ENCODE results near the gene KLHL3.

The KLHL3 gene

GRCh38 chr5:137589185-137589584 lies 146.7 kb downstream of the KLHL3 start:
- no peak for TF ChIP-seq CTCF (IDR thresholded peaks at IDR 0.05; ENCODE audit: poor library complexity, severe bottlenecking)
- no peak overlapping the region for H3K27ac ChIP-seq (ENCODE audit: poor library complexity, severe bottlenecking)
- H3K4me3 ChIP-seq (ENCODE audit: severe bottlenecking): no peak overlapping the region
- peaks cover 20% of the 10 kb centered on the region for H3K27me3 ChIP-seq (ENCODE audit: insufficient read depth, poor library complexity, severe bottlenecking)
- H3K4me1 ChIP-seq (ENCODE audit: insufficient read depth, poor library complexity, severe bottlenecking): no peaks in the 10 kb centered on the region
- no peak for ATAC-seq (ENCODE audit: low read depth)
- DNase-seq (ENCODE audit: low spot score): no peak
- H3K36me3 ChIP-seq (ENCODE audit: low read depth): no peaks in the 10 kb centered on the region
- no peaks in the 10 kb centered on the region for H3K9me3 ChIP-seq (ENCODE audit: severe bottlenecking)

DNA sequence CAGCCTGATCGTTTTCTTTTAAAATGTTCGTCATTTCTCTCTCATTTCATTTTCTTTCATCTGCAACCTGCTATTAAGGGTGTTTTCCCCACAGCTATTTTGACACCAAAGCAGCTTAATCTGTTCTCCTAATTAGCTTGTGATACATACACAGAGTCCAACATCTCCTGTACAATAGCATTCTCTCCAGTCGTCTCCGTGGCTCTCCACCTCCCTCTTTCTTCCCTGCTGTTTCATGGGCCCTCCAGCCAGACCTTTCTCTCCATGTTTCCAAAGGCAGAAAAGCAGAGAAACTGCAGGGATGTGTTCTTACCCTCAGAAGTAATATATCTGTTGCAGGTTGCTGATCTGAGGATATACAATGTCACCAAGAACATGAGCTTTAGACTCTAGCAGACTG lies 148.0 kb downstream of the KLHL3 start:
- ATAC-seq (ENCODE audit: low read depth): no peak
- no peak overlapping the region for H3K27ac ChIP-seq (ENCODE audit: poor library complexity, severe bottlenecking)
- DNase-seq (ENCODE audit: low spot score): no peak
- TF ChIP-seq CTCF (IDR thresholded peaks at IDR 0.05; ENCODE audit: poor library complexity, severe bottlenecking): no peak
- H3K4me1 ChIP-seq (ENCODE audit: insufficient read depth, poor library complexity, severe bottlenecking): no peaks in the 10 kb centered on the region
- no peaks in the 10 kb centered on the region for H3K36me3 ChIP-seq (ENCODE audit: low read depth)
- no peak overlapping the region for H3K4me3 ChIP-seq (ENCODE audit: severe bottlenecking)
- H3K27me3 ChIP-seq (ENCODE audit: insufficient read depth, poor library complexity, severe bottlenecking): peaks cover 12% of the 10 kb centered on the region
- H3K9me3 ChIP-seq (ENCODE audit: severe bottlenecking): no peaks in the 10 kb centered on the region

DNA sequence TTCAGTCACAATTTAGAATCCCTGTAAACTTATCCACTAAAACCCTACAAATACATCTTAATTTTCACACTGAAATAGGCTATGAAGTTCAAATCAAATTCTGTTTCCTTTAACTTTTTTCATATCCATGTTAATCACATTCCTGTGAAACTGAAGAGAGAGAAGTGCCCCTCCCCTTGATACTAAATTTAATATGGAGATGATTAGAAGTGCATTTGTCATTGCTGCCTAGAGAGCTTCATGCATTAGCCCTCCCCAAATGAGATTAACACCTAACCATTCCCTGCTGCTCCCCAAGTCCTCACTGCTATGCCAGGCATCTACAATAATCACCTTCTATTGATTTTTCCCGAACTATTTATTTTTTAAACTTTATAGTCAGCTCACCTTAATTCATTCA lies 151.6 kb downstream of the KLHL3 start:
- no peak overlapping the region for H3K27ac ChIP-seq (ENCODE audit: poor library complexity, severe bottlenecking)
- no peaks in the 10 kb centered on the region for H3K9me3 ChIP-seq (ENCODE audit: severe bottlenecking)
- TF ChIP-seq CTCF (IDR thresholded peaks at IDR 0.05; ENCODE audit: poor library complexity, severe bottlenecking): no peak
- H3K4me3 ChIP-seq (ENCODE audit: severe bottlenecking): no peak overlapping the region
- no peaks in the 10 kb centered on the region for H3K4me1 ChIP-seq (ENCODE audit: insufficient read depth, poor library complexity, severe bottlenecking)
- no peaks in the 10 kb centered on the region for H3K36me3 ChIP-seq (ENCODE audit: low read depth)
- H3K27me3 ChIP-seq (ENCODE audit: insufficient read depth, poor library complexity, severe bottlenecking): no peaks in the 10 kb centered on the region
- DNase-seq (ENCODE audit: low spot score) (no peak), ATAC-seq (ENCODE audit: low read depth) (no peak)

- H3K27ac ChIP-seq (ENCODE audit: poor library complexity, severe bottlenecking): no peak overlapping the region
- no peak for DNase-seq (ENCODE audit: low spot score)
- TF ChIP-seq CTCF (IDR thresholded peaks at IDR 0.05; ENCODE audit: poor library complexity, severe bottlenecking): no peak
Measured at GRCh38 chr5:137583129-137583528, 152.8 kb downstream of the KLHL3 start.

DNA sequence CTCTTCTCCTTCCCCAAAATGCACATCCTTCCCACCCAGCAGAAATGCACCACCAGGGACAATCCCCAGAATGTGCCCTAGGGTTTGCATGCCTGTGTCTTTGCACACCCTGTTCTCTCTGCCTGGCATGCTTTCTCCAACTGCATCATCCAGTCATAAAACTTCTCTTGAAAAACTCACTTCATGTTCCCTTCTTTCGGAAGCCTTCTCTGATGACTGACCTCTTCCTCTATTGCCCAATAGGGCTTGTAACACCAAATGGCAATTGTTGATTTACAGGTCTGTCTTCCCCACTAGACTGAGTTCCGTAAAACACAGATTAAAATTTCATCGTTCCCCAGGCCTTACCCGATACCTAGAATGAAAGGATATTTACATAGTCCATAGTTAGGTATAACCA lies 153.7 kb downstream of the KLHL3 start:
- Histone ChIP-seq H3K4me3 (ENCODE audit: severe bottlenecking) (no peak overlapping the region), H3K27me3 (ENCODE audit: insufficient read depth, poor library complexity, severe bottlenecking) (no peaks in the 10 kb centered on the region), H3K9me3 (ENCODE audit: severe bottlenecking) (no peaks in the 10 kb centered on the region), H3K36me3 (ENCODE audit: low read depth) (no peaks in the 10 kb centered on the region), H3K27ac (ENCODE audit: poor library complexity, severe bottlenecking) (no peak overlapping the region), H3K4me1 (ENCODE audit: insufficient read depth, poor library complexity, severe bottlenecking) (no peaks in the 10 kb centered on the region)
- ATAC-seq (ENCODE audit: low read depth) (no peak), DNase-seq (ENCODE audit: low spot score) (no peak)
- no peak for TF ChIP-seq CTCF (IDR thresholded peaks at IDR 0.05; ENCODE audit: poor library complexity, severe bottlenecking)

More at GRCh38 chr5:137583129-137583528, 152.8 kb downstream of the KLHL3 start:
- H3K27me3 ChIP-seq (ENCODE audit: insufficient read depth, poor library complexity, severe bottlenecking): no peaks in the 10 kb centered on the region
- H3K36me3 ChIP-seq (ENCODE audit: low read depth): no peaks in the 10 kb centered on the region
- H3K4me3 ChIP-seq (ENCODE audit: severe bottlenecking): no peak overlapping the region
- no peak for ATAC-seq (ENCODE audit: low read depth)
- H3K9me3 ChIP-seq (ENCODE audit: severe bottlenecking): no peaks in the 10 kb centered on the region
- H3K4me1 ChIP-seq (ENCODE audit: insufficient read depth, poor library complexity, severe bottlenecking): no peaks in the 10 kb centered on the region
